SW480 (cell line): ENCODE data around the gene BMP8A.

Source experiments
- DNase-seq: peaks from one replicate; pipeline ENCODE4 v3.0.0-alpha.2; 2016; ENCODE audit warnings: low spot score

BMP8A gene

GRCh38 chr1:39572379-39573096, 81.1 kb downstream of the BMP8A start:
- DNase-seq: no peak

GRCh38 chr1:39573097-39573465, 81.6 kb downstream of the BMP8A start:
- DNase-seq: no peak

GRCh38 chr1:39573736-39574624, 82.5 kb downstream of the BMP8A start:
- no peak for DNase-seq

GRCh38 chr1:39574646-39575045, 83.2 kb downstream of the BMP8A start:
- DNase-seq: no peak
